Heart left ventricle (tissue), 13 donors: ENCODE data around the gene SHC4.

ENCODE experiments used
- POLR2A ChIP-seq, 2 donors: fragments of 450-650 bp; IDR thresholded peaks; one replicate each; pipeline ENCODE4 v1.6.1; 2017; ENCODE audit warnings: antibody characterized with exemption in 2 of 2, mild to moderate bottlenecking in 2 of 2, moderate library complexity in 2 of 2
- TF ChIP-seq, protein P1 (sequence below), 12 donors: fragments of 200-600 bp; sonication (generic) in 4 of 12; IDR thresholded peaks; one replicate each; pipeline versions ENCODE4 v1.5.0 to v1.8.0; 2018 to 2022; ENCODE audit warnings: antibody characterized with exemption in 12 of 12, mild to moderate bottlenecking in 5 of 12
- donor health status: ischemic (EF 13 %, LVEDD 7.1; RV severe dilation, severe dysfunction).
- donor health status: DM: no; HTN: yes; CAD: no.
- donor health status: DM: no; HTN: no; CAD: no.
- donor health status: ischemic (EF 25% LVEDD 6.9; RV normal size, moderate dysfunction).
- donor health status: ischemic (EF 25% LVEDD 5.7; RV mildly dilated, moderate dysfunction).
- donor health status: ischemic (EF 35%, LVEDD 5.7; RV mildly dilated, moderate dysfunction).
- donor health status: nonischemic (EF 11% LVEDD 7.7; RV severe dilation, severe dysfunction).
- donor health status: DM: yes; HTN: yes; CAD: no.
- donor health status: PGD.
- donor health status: ischemic (EF 29% LVEDD 5.4; RV normal size, mild dysfunction).
- donor health status: nonischemic (EF 23%, LVEDD 6.1; RV moderate dilation, normal function).

DNA sequence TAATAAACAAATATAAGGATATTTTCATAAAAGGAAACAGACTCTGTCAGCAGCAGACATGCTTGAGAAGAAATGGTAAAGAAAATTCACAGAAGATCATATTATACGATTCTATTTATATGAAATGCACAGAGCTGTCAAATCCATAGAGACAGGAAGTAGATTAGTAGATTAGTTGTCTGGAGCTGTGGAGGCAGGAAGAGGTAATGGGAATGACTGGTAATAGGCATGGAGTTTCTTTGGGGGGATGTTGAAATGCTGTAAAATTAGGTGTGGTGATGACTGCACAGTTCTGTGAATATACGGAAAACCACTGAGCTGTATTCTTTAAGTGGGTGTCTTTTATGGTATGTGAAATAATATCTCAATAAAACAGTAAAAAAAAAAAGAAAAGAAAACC is 188.2 kb downstream of the SHC4 start:
- no peak for TF ChIP-seq POLR2A (IDR thresholded peaks at IDR 0.05)
- TF ChIP-seq, protein P1, sequence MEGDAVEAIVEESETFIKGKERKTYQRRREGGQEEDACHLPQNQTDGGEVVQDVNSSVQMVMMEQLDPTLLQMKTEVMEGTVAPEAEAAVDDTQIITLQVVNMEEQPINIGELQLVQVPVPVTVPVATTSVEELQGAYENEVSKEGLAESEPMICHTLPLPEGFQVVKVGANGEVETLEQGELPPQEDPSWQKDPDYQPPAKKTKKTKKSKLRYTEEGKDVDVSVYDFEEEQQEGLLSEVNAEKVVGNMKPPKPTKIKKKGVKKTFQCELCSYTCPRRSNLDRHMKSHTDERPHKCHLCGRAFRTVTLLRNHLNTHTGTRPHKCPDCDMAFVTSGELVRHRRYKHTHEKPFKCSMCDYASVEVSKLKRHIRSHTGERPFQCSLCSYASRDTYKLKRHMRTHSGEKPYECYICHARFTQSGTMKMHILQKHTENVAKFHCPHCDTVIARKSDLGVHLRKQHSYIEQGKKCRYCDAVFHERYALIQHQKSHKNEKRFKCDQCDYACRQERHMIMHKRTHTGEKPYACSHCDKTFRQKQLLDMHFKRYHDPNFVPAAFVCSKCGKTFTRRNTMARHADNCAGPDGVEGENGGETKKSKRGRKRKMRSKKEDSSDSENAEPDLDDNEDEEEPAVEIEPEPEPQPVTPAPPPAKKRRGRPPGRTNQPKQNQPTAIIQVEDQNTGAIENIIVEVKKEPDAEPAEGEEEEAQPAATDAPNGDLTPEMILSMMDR (IDR thresholded peaks at IDR 0.05), result no peak
